Transverse colon (tissue), 4 donors: ENCODE results near the gene TTYH2. TPM values are rescaled to one million over a fixed set of nuclear protein-coding genes. Genes with fewer than 3 reads are reported as not detected.

Source experiments
- DNase-seq: peaks from one replicate; pipeline ENCODE4 v3.0.0-alpha.2; 2019
- H3K27ac ChIP-seq, 4 donors: fragments of 200-600 bp; sonication (generic); 2 replicates each; pipeline ENCODE4 v1.5.1; 2016 to 2018; ENCODE audit warnings: inconsistent platforms in 4 of 4
- H3K27me3 ChIP-seq: fragments of 200-600 bp; sonication (generic); 2 replicates; pipeline ENCODE4 v1.5.1; 2017; ENCODE audit warnings: inconsistent platforms
- H3K36me3 ChIP-seq, 4 donors: fragments of 200-600 bp; sonication (generic); 2 replicates each; pipeline ENCODE4 v1.5.1; 2017 to 2019; ENCODE audit warnings: inconsistent platforms in 4 of 4
- H3K4me1 ChIP-seq, 4 donors: fragments of 200-600 bp; sonication (generic); 2 replicates each; pipeline ENCODE4 v1.5.1; 2017 to 2020; ENCODE audit warnings: inconsistent platforms in 4 of 4
- H3K4me3 ChIP-seq, 4 donors: fragments of 200-600 bp; sonication (generic); 1 replicate in 1 of 4; 2 replicates in 3 of 4; pipeline versions ENCODE4 v1.5.1 to v1.6.1; 2017 to 2019; ENCODE audit warnings: inconsistent platforms in 4 of 4
- H3K9me3 ChIP-seq, 2 donors: fragments of 200-600 bp; sonication (generic); 2 replicates each; pipeline ENCODE4 v1.5.1; 2017 to 2019; ENCODE audit warnings: inconsistent platforms in 2 of 2
- EP300 ChIP-seq: sonication (generic); formaldehyde crosslinking; IDR thresholded peaks from one replicate; pipeline ENCODE4 v1.6.1; 2017; ENCODE audit warnings: antibody characterized with exemption, low read depth
- POLR2A ChIP-seq: fragments of 450-650 bp; IDR thresholded peaks from one replicate; pipeline ENCODE4 v1.6.1; 2016; ENCODE audit warnings: antibody characterized with exemption, mild to moderate bottlenecking, moderate library complexity
- POLR2AphosphoS5 ChIP-seq, 3 donors: sonication (generic); formaldehyde crosslinking; IDR thresholded peaks; one replicate each; pipeline ENCODE4 v1.6.1; 2016; ENCODE audit warnings: antibody characterized with exemption in 3 of 3
- WGBS, 2 donors: methylation state at CpG; one replicate each; pipeline ENCODE4 v1.1.5; 2018; ENCODE audit warnings: low coverage in 1 of 2; 5-methylcytosine and 5-hydroxymethylcytosine counted together
- in situ Hi-C, 4 donors: fragments of 200-750 bp; cut with MboI; loops; one replicate each; pipeline versions ENCODE4 v1.15.0 to v1.15.1; 2017; ENCODE audit warnings: low sequenced_read_pairs in 3 of 4, low pct_ligation_motif_present in 1 of 4, low pct_unique_long_range_greater_than_20kb in 1 of 4
- intact Hi-C: fragments of 100-400 bp; cut with DNase I; formaldehyde crosslinking; loops from one replicate; pipeline ENCODE4 v1.15.1; 2023; ENCODE audit warnings: low total_unique reads
- total RNA-seq, 4 donors: library from RNA; depleted of rRNA; stranded (reverse); fragments of >200 nt; gene quantifications; one replicate each; pipeline ENCODE4 v1.1.0, GENCODE V29; 2016
- TF ChIP-seq, protein P1 (sequence below), 5 experiments: fragments of 200-600 bp in 3 of 5; fragments of 450-650 bp in 2 of 5; sonication (generic) in 3 of 5; IDR thresholded peaks; 1 replicate in 2 of 5; 2 replicates in 3 of 5; pipeline ENCODE4 v1.5.1; 2016 to 2017; ENCODE audit warnings: antibody characterized with exemption in 5 of 5, inconsistent platforms in 3 of 5, mild to moderate bottlenecking in 2 of 5, moderate library complexity in 1 of 5

The TTYH2 gene
- total RNA-seq, 4 donors from 2014 or later = 0.37 to 5.2 (median 2.3) TPM

DNA sequence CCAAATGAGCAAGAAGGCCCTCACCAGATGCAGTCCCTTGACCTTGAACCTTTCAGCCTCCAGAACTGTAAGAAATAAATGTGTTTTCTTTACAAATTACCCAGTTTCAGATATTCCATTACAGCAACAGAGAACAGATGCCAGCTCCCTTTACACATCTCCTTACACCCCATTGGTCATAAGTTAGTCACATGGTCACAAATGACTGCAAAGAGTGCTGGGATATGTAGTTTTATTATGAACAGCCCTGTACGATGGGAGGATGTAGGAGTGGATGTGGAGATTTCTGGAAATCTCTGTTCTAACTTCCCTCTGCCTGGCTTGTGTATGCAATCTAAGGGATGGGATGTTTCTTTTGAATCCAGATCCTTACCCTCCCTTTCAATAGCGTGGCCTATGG is 23.2 kb upstream of the TTYH2 start:
- Histone ChIP-seq H3K9me3 (no peaks in the 10 kb centered on the region), H3K27me3 (peaks cover 13% of the 10 kb centered on the region), H3K4me3 (no peak overlapping the region), H3K36me3 (no peaks in the 10 kb centered on the region), H3K4me1 (peaks cover 0 to 18% (median 8%) of the 10 kb centered on the region in 4 donors), H3K27ac (no peak overlapping the region)
- 41 to 47% methylated on average over 2 of the region's 2 CpGs for whole genome bisulfite sequencing, 2 donors
- no peak for DNase-seq
- in situ Hi-C loops = loop anchor here in 1 of 4 donors (25.0 kb wide), 1 partner anchor 753 kb away; no protein-coding TSS in a partner anchor
- intact Hi-C loops = no loop called here
- TF ChIP-seq, protein P1, sequence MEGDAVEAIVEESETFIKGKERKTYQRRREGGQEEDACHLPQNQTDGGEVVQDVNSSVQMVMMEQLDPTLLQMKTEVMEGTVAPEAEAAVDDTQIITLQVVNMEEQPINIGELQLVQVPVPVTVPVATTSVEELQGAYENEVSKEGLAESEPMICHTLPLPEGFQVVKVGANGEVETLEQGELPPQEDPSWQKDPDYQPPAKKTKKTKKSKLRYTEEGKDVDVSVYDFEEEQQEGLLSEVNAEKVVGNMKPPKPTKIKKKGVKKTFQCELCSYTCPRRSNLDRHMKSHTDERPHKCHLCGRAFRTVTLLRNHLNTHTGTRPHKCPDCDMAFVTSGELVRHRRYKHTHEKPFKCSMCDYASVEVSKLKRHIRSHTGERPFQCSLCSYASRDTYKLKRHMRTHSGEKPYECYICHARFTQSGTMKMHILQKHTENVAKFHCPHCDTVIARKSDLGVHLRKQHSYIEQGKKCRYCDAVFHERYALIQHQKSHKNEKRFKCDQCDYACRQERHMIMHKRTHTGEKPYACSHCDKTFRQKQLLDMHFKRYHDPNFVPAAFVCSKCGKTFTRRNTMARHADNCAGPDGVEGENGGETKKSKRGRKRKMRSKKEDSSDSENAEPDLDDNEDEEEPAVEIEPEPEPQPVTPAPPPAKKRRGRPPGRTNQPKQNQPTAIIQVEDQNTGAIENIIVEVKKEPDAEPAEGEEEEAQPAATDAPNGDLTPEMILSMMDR (IDR thresholded peaks at IDR 0.05) = no peak
- no peak for TF ChIP-seq POLR2A
- TF ChIP-seq POLR2AphosphoS5 (IDR thresholded peaks at IDR 0.05) = no peak
- TF ChIP-seq EP300 = no peak

DNA sequence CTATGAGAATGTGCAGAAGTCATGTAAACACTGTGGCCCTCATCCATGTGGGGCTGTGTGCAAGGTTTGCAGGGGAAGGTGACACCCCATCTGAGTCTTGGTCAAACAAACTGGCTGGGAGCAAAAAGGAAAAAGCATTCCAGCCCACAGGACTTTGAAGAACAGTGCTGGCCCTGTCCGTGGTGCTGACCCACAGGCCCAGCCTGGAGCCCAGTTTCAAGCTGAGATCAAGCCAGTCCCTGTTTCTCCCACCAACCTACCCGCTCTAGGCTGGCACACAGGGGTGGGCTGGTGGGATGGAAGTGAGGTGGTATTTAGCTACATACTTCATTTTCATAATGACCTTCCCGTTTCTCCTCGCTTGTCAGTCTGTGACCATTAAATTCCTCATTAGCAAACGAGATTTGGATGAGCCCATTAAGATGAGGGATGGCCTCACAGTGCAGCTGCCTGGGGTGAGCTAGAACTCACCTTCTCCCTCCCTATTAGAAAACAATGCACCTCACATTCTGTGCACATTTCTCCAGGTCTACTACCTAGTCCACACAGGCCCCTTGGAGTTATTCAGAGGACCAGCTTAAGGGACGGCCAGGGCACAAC is 22.5 kb upstream of the TTYH2 start:
- Histone ChIP-seq H3K9me3 (no peaks in the 10 kb centered on the region), H3K4me3 (no peak overlapping the region), H3K27ac (no peak overlapping the region), H3K27me3 (peaks cover 20% of the 10 kb centered on the region), H3K36me3 (no peaks in the 10 kb centered on the region), H3K4me1 (peaks cover 0 to 18% (median 8%) of the 10 kb centered on the region in 4 donors)
- DNase-seq = no peak
- intact Hi-C loops (no loop called here), in situ Hi-C loops (loop anchor here in 1 of 4 donors (25.0 kb wide), 1 partner anchor 754 kb away; no protein-coding TSS in a partner anchor)
- 57 to 64% methylated on average over 6 of the region's 6 CpGs for WGBS, 2 donors
- TF ChIP-seq EP300 (no peak), POLR2A (no peak), POLR2AphosphoS5 (IDR thresholded peaks at IDR 0.05) (no peak)
- TF ChIP-seq, protein P1 (IDR thresholded peaks at IDR 0.05) = no peak

DNA sequence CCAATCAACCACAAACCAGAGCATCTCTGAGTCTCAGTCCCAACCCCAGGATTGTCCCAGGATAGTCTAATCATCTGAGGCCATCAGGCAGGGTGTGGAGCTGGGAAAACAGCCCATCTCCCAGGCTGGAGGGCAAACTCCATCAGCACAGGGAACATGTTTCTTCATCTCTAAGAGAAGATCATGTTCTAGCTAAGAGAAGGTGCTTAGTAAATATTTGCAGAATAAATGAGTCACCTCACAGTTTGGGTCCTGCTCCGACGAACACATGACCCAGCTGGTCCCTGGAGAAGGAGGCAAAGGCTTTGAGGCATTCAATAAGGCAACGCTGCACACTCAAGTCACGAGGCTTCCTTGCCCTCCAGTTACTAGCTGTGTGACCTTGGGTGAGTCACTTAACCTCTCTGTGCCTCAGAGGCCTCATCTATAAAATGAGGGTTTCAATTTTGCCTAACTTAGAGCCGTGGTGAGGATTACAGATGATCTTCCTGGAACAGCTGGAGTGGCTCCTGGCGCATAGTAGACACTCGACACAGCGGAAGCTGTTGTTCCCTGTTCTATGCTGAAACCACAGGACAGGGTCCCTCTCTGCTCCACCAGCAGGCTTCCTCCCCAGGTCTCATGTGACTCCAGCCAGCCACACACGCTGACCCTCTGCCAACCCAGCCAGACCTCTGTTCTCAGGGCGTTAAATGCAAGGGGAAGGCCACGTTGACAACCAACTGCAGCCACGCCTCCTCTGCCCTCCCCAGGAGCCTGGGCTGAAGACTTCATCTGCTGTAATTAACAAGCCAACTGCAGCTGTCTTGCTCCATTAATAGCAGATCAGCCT is 20.2 kb upstream of the TTYH2 start:
- Histone ChIP-seq H3K9me3 (no peaks in the 10 kb centered on the region), H3K27ac (peak overlapping the region; percentile 16 to 52 (median 34)), H3K27me3 (peaks cover 36% of the 10 kb centered on the region), H3K36me3 (no peaks in the 10 kb centered on the region), H3K4me3 (no peak overlapping the region), H3K4me1 (peaks cover 0 to 21% (median 8%) of the 10 kb centered on the region in 4 donors)
- TF ChIP-seq POLR2AphosphoS5 (IDR thresholded peaks at IDR 0.05) = peak in 2 of 3 donors; percentile 14 to 32
- TF ChIP-seq, protein P1 (IDR thresholded peaks at IDR 0.05) = no peak
- no peak for TF ChIP-seq POLR2A
- no peak for TF ChIP-seq EP300
- DNase-seq = peak; percentile 62
- intact Hi-C loops = no loop called here
- 30% methylated on average over 12 of the region's 12 CpGs; no CpG with 5 or more reads in 1 of the 2 donors for WGBS, 2 donors
- in situ Hi-C loops = loop anchor here in 1 of 4 donors (25.0 kb wide), 1 partner anchor 756 kb away; no protein-coding TSS in a partner anchor

DNA sequence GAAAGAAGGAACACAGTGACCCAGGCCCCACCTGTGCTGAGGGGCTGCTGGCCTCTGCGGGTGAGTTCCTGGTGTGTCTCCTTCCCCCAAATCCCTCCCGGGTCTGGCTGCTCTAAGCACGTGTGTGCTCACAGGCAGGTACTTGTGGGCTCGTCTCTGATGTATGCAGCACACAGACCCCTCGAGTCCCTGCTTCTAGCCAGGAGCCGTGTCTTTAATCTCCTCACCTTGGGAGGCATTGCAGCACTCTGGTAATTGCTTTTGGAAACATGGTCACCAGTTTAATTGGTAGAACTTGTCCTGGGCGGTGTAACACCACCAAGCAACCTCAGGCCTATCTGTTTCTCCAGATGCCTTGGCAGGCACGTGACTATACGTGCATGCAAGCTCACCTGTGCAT is 18.7 kb upstream of the TTYH2 start:
- Histone ChIP-seq H3K27me3 (peaks cover 36% of the 10 kb centered on the region), H3K36me3 (no peaks in the 10 kb centered on the region), H3K9me3 (no peaks in the 10 kb centered on the region), H3K4me1 (peaks cover 0 to 25% (median 10%) of the 10 kb centered on the region in 4 donors), H3K4me3 (no peak overlapping the region), H3K27ac (no peak overlapping the region)
- intact Hi-C loops = no loop called here
- WGBS, 2 donors = 83 to 100% methylated on average over 1 to 9 of the region's 9 CpGs
- DNase-seq = no peak
- TF ChIP-seq POLR2A (no peak), EP300 (no peak)
- in situ Hi-C loops = loop anchor here in 1 of 4 donors (25.0 kb wide), 1 partner anchor 757 kb away; no protein-coding TSS in a partner anchor
